Colonic mucosa (tissue), 4 donors: ENCODE data around the gene THBS3. TPM values are rescaled to one million over a fixed set of nuclear protein-coding genes. Genes with fewer than 3 reads are reported as not detected.

ENCODE experiments used
- DNase-seq: peaks from one replicate; pipeline ENCODE4 v3.0.0-alpha.2; 2020
- H3K27ac ChIP-seq: fragments of 200-600 bp; one replicate; pipeline ENCODE4 v1.8.0; 2021
- H3K27me3 ChIP-seq: fragments of 200-600 bp; one replicate; pipeline ENCODE4 v1.8.0; 2021
- H3K36me3 ChIP-seq: fragments of 200-600 bp; one replicate; pipeline ENCODE4 v1.8.0; 2021
- H3K4me1 ChIP-seq: fragments of 200-600 bp; one replicate; pipeline ENCODE4 v1.8.0; 2021; ENCODE audit warnings: mild to moderate bottlenecking
- H3K4me3 ChIP-seq: fragments of 200-600 bp; one replicate; pipeline ENCODE4 v1.8.0; 2021
- H3K9ac ChIP-seq, 2 donors: one replicate each; pipeline ENCODE4 v1.7.0; 2013; ENCODE audit warnings: control low read depth in 2 of 2, low read depth in 2 of 2, low read length in 2 of 2
- H3K9me3 ChIP-seq: fragments of 200-600 bp; one replicate; pipeline ENCODE4 v1.8.0; 2021
- CTCF ChIP-seq: fragments of 200-600 bp; IDR thresholded peaks from one replicate; pipeline ENCODE4 v1.8.0; 2022; ENCODE audit warnings: antibody characterized with exemption, mild to moderate bottlenecking
- intact Hi-C: fragments of 100-400 bp; cut with DNase I; formaldehyde crosslinking; loops from one replicate; pipeline ENCODE4 v1.14.1; 2022
- total RNA-seq, 2 donors: library from RNA; stranded (reverse); fragmentation: NEBNext Ultra II Directional in 1 of 2; extraction: Animal tissue kit (Norgen Biotek cat#: 25700) in 1 of 2; gene quantifications; one replicate each; pipeline ENCODE4 v1.2.1, GENCODE V29; 2021
- donor health status: healthy.
- donor health status: DM: no; HTN: no; CAD: no.
- donor health status: DM: no; HTN: no; CAD: no.

THBS3 gene
- total RNA-seq, 2 donors from 2014 or later, result 12.2 to 16.0 TPM

- Histone ChIP-seq H3K9me3 (no peaks in the 10 kb centered on the region), H3K36me3 (no peaks in the 10 kb centered on the region), H3K9ac (peak overlapping the region; percentile 65 to 89), H3K4me1 (peaks cover 12% of the 10 kb centered on the region), H3K4me3 (peak overlapping the region; percentile 86), H3K27me3 (no peaks in the 10 kb centered on the region), H3K27ac (peak overlapping the region; percentile 96)
- intact Hi-C loops, result loop anchor here (5.0 kb wide), 1 partner anchor 68 kb away; the partner anchor contains the start of gene RUSC1
- TF ChIP-seq CTCF, result no peak
- no peak for DNase-seq
Measured at GRCh38 chr1:155254228-155254713, 46.6 kb upstream of the THBS3 start.

GRCh38 chr1:155253797-155254196 lies 46.1 kb upstream of the THBS3 start:
- no peak for DNase-seq
- peaks cover 12% of the 10 kb centered on the region for H3K4me1 ChIP-seq
- no peak for TF ChIP-seq CTCF
- no peak overlapping the region for H3K27ac ChIP-seq
- peak overlapping the region; percentile 86 for H3K4me3 ChIP-seq
- H3K9me3 ChIP-seq, result no peaks in the 10 kb centered on the region
- no peaks in the 10 kb centered on the region for H3K27me3 ChIP-seq
- H3K9ac ChIP-seq, result peak overlapping the region in 1 of 2 donors; percentile 89
- no peaks in the 10 kb centered on the region for H3K36me3 ChIP-seq
- intact Hi-C loops, result loop anchor here (5.0 kb wide), 1 partner anchor 69 kb away; the partner anchor contains the start of gene RUSC1

GRCh38 chr1:155253208-155253607 lies 45.5 kb upstream of the THBS3 start:
- no peak overlapping the region for H3K27ac ChIP-seq
- H3K9ac ChIP-seq, result peak overlapping the region in 1 of 2 donors; percentile 47
- DNase-seq, result no peak
- no peaks in the 10 kb centered on the region for H3K9me3 ChIP-seq
- no peaks in the 10 kb centered on the region for H3K36me3 ChIP-seq
- peaks cover 12% of the 10 kb centered on the region for H3K4me1 ChIP-seq
- no peak overlapping the region for H3K4me3 ChIP-seq
- intact Hi-C loops, result loop anchor here (5.0 kb wide), 1 partner anchor 69 kb away; the partner anchor contains the start of gene RUSC1
- no peaks in the 10 kb centered on the region for H3K27me3 ChIP-seq
- TF ChIP-seq CTCF, result no peak

- no peak overlapping the region for H3K4me3 ChIP-seq
- no peaks in the 10 kb centered on the region for H3K27me3 ChIP-seq
- DNase-seq, result no peak
- no peak overlapping the region for H3K9ac ChIP-seq
- no peak for TF ChIP-seq CTCF
- no peaks in the 10 kb centered on the region for H3K36me3 ChIP-seq
- no peak overlapping the region for H3K27ac ChIP-seq
- H3K9me3 ChIP-seq, result no peaks in the 10 kb centered on the region
- intact Hi-C loops, result loop anchor here (2.0 to 5.0 kb wide), 2 partner anchors 71 to 341 kb away; partner anchors contain the start of gene RUSC1
- peaks cover 12% of the 10 kb centered on the region for H3K4me1 ChIP-seq
Measured at GRCh38 chr1:155251566-155251965, 43.9 kb upstream of the THBS3 start.

GRCh38 chr1:155250633-155251449 lies 43.1 kb upstream of the THBS3 start:
- Histone ChIP-seq H3K9me3 (no peaks in the 10 kb centered on the region), H3K4me3 (peak overlapping the region; percentile 23), H3K9ac (peak overlapping the region; percentile 61 to 76), H3K27me3 (no peaks in the 10 kb centered on the region), H3K27ac (no peak overlapping the region), H3K4me1 (peaks cover 12% of the 10 kb centered on the region), H3K36me3 (no peaks in the 10 kb centered on the region)
- intact Hi-C loops, result loop anchor here (2.0 to 5.0 kb wide), 2 partner anchors 71 to 342 kb away; partner anchors contain the start of gene RUSC1
- peak; percentile 100 for TF ChIP-seq CTCF
- peak; percentile 95 for DNase-seq
